ENCODE measurements around the gene OR5K3.
"Not testable (repeated sequence)": the region's sequence is repeated elsewhere in the genome, so short reads cannot be mapped to it uniquely, and the experiment has no call there.

OR5K3 gene

DNA sequence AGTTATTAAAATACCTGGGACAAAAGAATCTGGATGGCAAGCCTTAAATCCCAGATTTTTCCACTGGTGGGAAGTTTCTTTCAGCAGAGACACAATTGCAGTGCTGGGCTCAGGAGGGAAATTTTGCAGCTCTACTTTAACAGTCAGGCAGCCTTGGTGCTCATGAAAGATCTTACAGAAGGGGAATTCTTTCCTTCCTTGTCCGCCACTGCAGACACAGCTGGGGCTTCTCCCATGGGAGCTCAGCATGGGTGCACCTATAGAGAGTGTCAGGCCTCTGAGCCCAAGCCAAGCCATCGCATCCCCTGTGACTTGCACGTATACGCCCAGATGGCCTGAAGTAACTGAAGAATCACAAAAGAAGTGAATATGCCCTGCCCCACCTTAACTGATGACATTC, 6.0 kb downstream of the OR5K3 start:
- H3K4me1 ChIP-seq (ENCODE audit: control insufficient read depth, insufficient read depth, low read length); CTCF ChIA-PET; H3K27ac ChIP-seq (ENCODE audit: extremely low read depth, low read depth, low read length); H3K4me3 ChIP-seq (ENCODE audit: low read depth, low read length); H3K9me3 ChIP-seq (ENCODE audit: control insufficient read depth, insufficient read depth, low read depth, low read length); POLR2A ChIA-PET; H3K36me3 ChIP-seq (ENCODE audit: control insufficient read depth in 2 of 2, insufficient read depth in 1 of 2, low read length in 2 of 2): not testable (repeated sequence)

DNA sequence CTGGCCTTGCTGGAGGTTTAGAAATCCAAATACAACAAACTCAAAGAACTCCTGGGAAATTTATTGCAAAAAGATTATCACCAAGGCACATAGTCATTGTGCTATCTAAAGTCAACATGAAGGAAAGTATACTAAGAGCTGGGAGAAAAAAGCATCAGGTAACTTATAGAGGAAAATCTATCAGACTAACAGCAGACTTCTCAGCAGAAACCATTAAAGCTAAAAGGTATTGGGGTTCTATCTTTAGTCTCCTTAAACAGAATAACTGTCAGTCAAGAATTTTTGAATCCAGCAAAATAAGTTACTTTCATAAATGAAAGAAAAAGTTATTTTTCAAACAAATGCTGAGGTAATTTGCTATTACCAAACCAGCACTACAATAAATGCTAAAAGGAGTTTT, 8.0 kb downstream of the OR5K3 start:
- Histone ChIP-seq H3K36me3 (ENCODE audit: control insufficient read depth in 2 of 2, insufficient read depth in 1 of 2, low read length in 2 of 2) (no peaks in the 10 kb centered on the region), H3K27ac (ENCODE audit: extremely low read depth, low read depth, low read length) (no peak overlapping the region), H3K4me3 (ENCODE audit: low read depth, low read length) (no peak overlapping the region), H3K4me1 (ENCODE audit: control insufficient read depth, insufficient read depth, low read length) (no peaks in the 10 kb centered on the region), H3K9me3 (ENCODE audit: control insufficient read depth, insufficient read depth, low read depth, low read length) (no peaks in the 10 kb centered on the region)
- no peak for TF ChIP-seq ZNF48 (tag by site-specific recombination; IDR thresholded peaks at IDR 0.05)
- no peak for TF ChIP-seq ZFP41 (tag by site-specific recombination; IDR thresholded peaks at IDR 0.05; ENCODE audit: borderline replicate concordance)
- TF ChIP-seq KLF1 (tag by site-specific recombination; IDR thresholded peaks at IDR 0.05): no peak
- TF ChIP-seq ZNF555 (tag by site-specific recombination; conservative IDR thresholded peaks at IDR 0.05): no peak
- no peak for TF ChIP-seq ZNF785 (tag by site-specific recombination; IDR thresholded peaks at IDR 0.05)
- TF ChIP-seq ZNF26 (tag by site-specific recombination; IDR thresholded peaks at IDR 0.05): no peak
- TF ChIP-seq, protein P1, sequence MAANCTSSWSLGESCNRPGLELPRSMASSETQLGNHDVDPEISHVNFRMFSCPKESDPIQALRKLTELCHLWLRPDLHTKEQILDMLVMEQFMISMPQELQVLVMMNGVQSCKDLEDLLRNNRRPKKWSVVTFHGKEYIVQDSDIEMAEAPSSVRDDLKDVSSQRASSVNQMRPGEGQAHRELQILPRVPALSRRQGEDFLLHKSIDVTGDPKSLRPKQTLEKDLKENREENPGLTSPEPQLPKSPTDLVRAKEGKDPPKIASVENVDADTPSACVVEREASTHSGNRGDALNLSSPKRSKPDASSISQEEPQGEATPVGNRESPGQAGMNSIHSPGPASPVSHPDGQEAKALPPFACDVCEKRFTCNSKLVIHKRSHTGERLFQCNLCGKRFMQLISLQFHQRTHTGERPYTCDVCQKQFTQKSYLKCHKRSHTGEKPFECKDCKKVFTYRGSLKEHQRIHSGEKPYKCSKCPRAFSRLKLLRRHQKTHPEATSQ (tag by site-specific recombination; IDR thresholded peaks at IDR 0.05): no peak
- no peak for TF ChIP-seq ZNF596 (tag by site-specific recombination; IDR thresholded peaks at IDR 0.05)
- TF ChIP-seq SALL2 (tag by site-specific recombination; IDR thresholded peaks at IDR 0.05; ENCODE audit: borderline replicate concordance): no peak
- no peak for TF ChIP-seq ZSCAN23 (tag by site-specific recombination; IDR thresholded peaks at IDR 0.05)
- CTCF ChIA-PET: interaction anchor here (0.7 kb wide), 2 partner anchors 38 to 746 kb away, joined by 3 read pairs; no protein-coding TSS in a partner anchor
- POLR2A ChIA-PET: no interaction called here

GRCh38 chr3:98402507-98402906, 12.0 kb downstream of the OR5K3 start:
- Histone ChIP-seq H3K9me3 (ENCODE audit: control insufficient read depth, insufficient read depth, low read depth, low read length) (no peaks in the 10 kb centered on the region), H3K27ac (ENCODE audit: extremely low read depth, low read depth, low read length) (no peak overlapping the region), H3K4me3 (ENCODE audit: low read depth, low read length) (no peak overlapping the region), H3K4me1 (ENCODE audit: control insufficient read depth, insufficient read depth, low read length) (no peaks in the 10 kb centered on the region), H3K36me3 (ENCODE audit: control insufficient read depth in 2 of 2, insufficient read depth in 1 of 2, low read length in 2 of 2) (no peaks in the 10 kb centered on the region)
- ChIA-PET CTCF (no interaction called here), POLR2A (no interaction called here)
- TF ChIP-seq ZNF138 (tag by site-specific recombination; IDR thresholded peaks at IDR 0.05; ENCODE audit: borderline replicate concordance): no peak
- TF ChIP-seq ZNF48 (tag by site-specific recombination; IDR thresholded peaks at IDR 0.05): no peak
- TF ChIP-seq ZNF518A (tag by site-specific recombination; conservative IDR thresholded peaks at IDR 0.05; ENCODE audit: low read depth): no peak
- TF ChIP-seq, protein P2, sequence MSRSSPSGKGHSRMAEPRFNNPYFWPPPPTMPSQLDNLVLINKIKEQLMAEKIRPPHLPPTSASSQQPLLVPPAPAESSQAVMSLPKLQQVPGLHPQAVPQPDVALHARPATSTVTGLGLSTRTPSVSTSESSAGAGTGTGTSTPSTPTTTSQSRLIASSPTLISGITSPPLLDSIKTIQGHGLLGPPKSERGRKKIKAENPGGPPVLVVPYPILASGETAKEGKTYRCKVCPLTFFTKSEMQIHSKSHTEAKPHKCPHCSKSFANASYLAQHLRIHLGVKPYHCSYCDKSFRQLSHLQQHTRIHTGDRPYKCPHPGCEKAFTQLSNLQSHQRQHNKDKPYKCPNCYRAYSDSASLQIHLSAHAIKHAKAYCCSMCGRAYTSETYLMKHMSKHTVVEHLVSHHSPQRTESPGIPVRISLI (tag by site-specific recombination; IDR thresholded peaks at IDR 0.05): no peak
- no peak for TF ChIP-seq MZF1 (tag by site-specific recombination; IDR thresholded peaks at IDR 0.05; ENCODE audit: borderline replicate concordance)
- TF ChIP-seq, protein P3, sequence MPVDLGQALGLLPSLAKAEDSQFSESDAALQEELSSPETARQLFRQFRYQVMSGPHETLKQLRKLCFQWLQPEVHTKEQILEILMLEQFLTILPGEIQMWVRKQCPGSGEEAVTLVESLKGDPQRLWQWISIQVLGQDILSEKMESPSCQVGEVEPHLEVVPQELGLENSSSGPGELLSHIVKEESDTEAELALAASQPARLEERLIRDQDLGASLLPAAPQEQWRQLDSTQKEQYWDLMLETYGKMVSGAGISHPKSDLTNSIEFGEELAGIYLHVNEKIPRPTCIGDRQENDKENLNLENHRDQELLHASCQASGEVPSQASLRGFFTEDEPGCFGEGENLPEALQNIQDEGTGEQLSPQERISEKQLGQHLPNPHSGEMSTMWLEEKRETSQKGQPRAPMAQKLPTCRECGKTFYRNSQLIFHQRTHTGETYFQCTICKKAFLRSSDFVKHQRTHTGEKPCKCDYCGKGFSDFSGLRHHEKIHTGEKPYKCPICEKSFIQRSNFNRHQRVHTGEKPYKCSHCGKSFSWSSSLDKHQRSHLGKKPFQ (tag by site-specific recombination; IDR thresholded peaks at IDR 0.05): no peak
- TF ChIP-seq ZNF221 (tag by site-specific recombination; IDR thresholded peaks at IDR 0.05; ENCODE audit: borderline replicate concordance): no peak

Measured in HEK293 (cell line).